IPS-18a (cell line): Measurements from ENCODE around the gene RACGAP1.

Experiments
- H3K27ac ChIP-seq: one replicate; pipeline ENCODE4 v1.5.1; 2013; ENCODE audit warnings: low read length
- H3K27me3 ChIP-seq: one replicate; pipeline ENCODE4 v1.6.1; 2013; ENCODE audit warnings: mild to moderate bottlenecking, low read length; ENCODE audit not compliant: control insufficient read depth, insufficient read depth
- H3K36me3 ChIP-seq: one replicate; pipeline ENCODE4 v1.6.1; 2013; ENCODE audit warnings: low read depth, low read length; ENCODE audit not compliant: control insufficient read depth
- H3K4me1 ChIP-seq: one replicate; pipeline ENCODE4 v1.6.1; 2013; ENCODE audit warnings: low read depth, low read length; ENCODE audit not compliant: control insufficient read depth
- H3K4me3 ChIP-seq: one replicate; pipeline ENCODE4 v1.5.1; 2013; ENCODE audit warnings: low read length
- H3K9ac ChIP-seq: one replicate; pipeline ENCODE4 v1.6.1; 2013; ENCODE audit warnings: mild to moderate bottlenecking, low read length, moderate library complexity
- H3K9me3 ChIP-seq: one replicate; pipeline ENCODE4 v1.6.1; 2013; ENCODE audit warnings: low read depth, low read length; ENCODE audit not compliant: control insufficient read depth

The RACGAP1 gene

DNA sequence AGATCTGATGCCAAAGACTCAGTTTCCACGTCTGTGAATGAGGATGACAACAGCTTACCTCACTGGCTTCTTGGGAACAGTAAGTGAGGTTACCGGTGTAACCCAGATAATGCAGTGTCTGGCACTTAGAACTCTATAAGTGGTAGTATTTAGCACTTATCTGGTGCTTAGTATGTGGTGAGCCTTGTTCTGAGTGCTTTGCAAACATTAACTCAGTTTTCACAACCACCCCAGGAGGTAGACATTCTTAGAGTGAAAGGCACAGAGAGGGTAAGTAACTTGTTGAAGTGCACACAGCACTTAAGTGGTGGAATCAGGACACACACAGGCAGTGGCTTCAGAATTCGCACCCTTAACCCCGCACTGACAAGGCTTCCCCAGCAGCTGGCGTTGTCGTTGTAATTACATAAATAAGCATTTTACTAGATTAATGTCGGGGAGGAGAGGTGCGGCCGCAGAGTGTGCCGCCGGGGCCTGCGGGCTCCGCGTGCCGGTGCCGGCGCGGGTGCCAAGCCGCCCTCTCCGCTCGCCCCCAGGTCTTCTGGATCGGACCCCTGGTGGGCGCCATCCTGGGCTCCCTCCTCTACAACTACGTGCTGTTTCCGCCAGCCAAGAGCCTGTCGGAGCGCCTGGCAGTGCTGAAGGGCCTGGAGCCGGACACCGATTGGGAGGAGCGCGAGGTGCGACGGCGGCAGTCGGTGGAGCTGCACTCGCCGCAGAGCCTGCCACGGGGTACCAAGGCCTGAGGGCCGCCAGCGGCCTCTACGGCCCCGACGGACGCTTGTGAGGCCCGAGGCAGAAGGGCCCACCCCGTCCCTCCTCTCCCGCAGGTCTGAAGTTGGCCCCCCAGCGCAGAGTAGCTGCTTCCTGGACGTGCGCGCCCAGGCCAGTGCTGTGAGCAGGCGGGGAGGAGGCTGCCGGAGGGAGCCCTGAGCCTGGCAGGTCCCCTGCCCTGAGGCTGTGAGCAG is 70.1 kb downstream of the RACGAP1 start:
- H3K4me3 ChIP-seq, result no peak overlapping the region
- no peaks in the 10 kb centered on the region for H3K9me3 ChIP-seq
- no peak overlapping the region for H3K9ac ChIP-seq
- no peaks in the 10 kb centered on the region for H3K36me3 ChIP-seq
- H3K27me3 ChIP-seq, result peaks cover 22% of the 10 kb centered on the region
- no peak overlapping the region for H3K27ac ChIP-seq
- H3K4me1 ChIP-seq, result peaks cover 12% of the 10 kb centered on the region

DNA sequence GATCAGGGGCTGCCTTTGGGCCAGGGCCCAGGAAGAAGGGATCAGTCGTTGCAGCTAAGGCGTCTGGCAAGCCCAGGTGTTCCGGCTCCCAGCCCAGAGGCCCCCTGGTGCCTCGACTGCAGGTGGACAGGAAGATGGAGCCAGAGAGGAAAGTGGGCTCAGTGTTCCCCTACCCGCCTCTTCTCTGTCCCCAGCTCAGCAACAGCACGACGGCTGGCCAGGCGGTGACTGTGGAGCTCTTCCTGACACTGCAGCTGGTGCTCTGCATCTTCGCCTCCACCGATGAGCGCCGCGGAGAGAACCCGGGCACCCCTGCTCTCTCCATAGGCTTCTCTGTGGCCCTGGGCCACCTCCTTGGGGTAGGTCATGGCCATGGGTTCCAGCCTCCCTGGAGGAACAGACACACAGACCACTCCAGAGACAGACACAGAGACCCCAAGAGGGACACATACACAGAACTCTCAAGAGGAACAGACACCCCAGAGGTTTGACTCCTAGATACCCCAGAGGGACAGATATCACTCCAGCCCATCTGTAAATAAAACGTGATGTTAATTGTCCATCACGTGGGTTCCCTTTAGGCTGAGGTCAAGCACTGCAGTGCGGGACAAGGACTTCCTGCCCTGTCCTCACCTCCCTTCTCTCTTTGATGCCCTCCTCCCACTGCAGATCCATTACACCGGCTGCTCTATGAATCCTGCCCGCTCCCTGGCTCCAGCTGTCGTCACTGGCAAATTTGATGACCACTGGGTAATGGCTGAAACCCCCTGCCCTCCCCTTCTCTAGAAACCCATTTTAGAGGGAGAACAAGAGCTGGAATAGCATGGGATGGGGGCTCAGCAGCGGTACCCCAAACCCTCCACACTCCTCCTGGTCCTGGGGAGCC is 71.1 kb downstream of the RACGAP1 start:
- peaks cover 13% of the 10 kb centered on the region for H3K27me3 ChIP-seq
- no peak overlapping the region for H3K9ac ChIP-seq
- no peaks in the 10 kb centered on the region for H3K9me3 ChIP-seq
- no peaks in the 10 kb centered on the region for H3K36me3 ChIP-seq
- H3K27ac ChIP-seq, result no peak overlapping the region
- H3K4me3 ChIP-seq, result no peak overlapping the region
- peaks cover 2% of the 10 kb centered on the region for H3K4me1 ChIP-seq

DNA sequence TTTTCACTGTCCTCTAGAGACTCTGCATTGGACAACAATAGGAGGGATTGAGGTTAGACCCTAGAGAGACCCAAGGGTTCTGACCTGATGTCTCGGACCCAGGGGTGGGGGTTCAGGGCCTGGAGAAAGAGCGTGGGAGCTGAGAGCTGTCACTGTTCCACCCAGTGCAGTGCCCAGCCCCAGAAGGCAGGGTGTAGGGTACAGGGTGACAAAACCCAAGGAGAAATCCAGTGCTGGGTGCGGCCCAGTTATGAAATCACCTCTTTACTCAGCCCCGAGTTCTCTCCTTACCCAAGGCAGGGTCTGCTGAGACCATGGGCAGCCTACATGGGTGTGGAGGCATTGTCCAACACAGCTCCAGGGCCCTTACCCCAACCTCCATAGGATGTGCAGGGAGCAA is 72.1 kb downstream of the RACGAP1 start:
- H3K27me3 ChIP-seq, result peaks cover 9% of the 10 kb centered on the region
- no peaks in the 10 kb centered on the region for H3K4me1 ChIP-seq
- H3K9me3 ChIP-seq, result no peaks in the 10 kb centered on the region
- H3K9ac ChIP-seq, result no peak overlapping the region
- no peak overlapping the region for H3K27ac ChIP-seq
- H3K4me3 ChIP-seq, result no peak overlapping the region
- no peaks in the 10 kb centered on the region for H3K36me3 ChIP-seq

DNA sequence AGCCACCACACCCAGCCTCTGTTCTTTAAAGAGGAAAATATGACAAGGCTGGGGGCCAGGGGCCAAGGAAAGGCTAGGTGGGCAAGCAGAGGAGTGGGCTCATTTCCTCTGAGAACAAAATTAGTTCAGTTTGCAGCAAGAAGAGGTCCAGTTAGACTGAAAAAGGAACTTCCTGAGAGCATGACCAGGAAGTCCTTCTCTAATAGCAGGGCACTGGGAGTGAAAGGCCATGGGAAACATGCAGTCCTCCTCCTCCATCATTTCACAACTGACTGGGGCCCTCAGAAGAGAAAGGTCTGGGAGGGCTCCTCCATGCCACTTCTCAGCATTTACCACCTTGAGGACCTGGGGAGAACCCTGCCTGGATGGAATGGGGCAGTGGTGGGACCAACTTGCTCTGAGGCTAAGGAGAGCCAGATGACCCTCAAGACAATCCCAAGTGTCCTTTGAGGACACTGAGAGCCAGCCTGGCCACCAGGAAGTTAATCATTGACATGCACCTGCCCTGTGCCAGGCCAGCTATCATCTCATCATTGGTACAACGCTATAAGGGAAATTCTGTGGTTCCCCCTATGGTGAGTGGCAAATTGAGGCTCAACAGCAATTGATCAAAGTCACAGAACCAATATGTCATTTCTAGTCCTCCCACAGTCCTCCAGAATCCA is 72.8 kb downstream of the RACGAP1 start:
- H3K9ac ChIP-seq, result no peak overlapping the region
- no peaks in the 10 kb centered on the region for H3K9me3 ChIP-seq
- peaks cover 5% of the 10 kb centered on the region for H3K4me1 ChIP-seq
- H3K27me3 ChIP-seq, result peaks cover 9% of the 10 kb centered on the region
- no peak overlapping the region for H3K4me3 ChIP-seq
- no peaks in the 10 kb centered on the region for H3K36me3 ChIP-seq
- no peak overlapping the region for H3K27ac ChIP-seq

DNA sequence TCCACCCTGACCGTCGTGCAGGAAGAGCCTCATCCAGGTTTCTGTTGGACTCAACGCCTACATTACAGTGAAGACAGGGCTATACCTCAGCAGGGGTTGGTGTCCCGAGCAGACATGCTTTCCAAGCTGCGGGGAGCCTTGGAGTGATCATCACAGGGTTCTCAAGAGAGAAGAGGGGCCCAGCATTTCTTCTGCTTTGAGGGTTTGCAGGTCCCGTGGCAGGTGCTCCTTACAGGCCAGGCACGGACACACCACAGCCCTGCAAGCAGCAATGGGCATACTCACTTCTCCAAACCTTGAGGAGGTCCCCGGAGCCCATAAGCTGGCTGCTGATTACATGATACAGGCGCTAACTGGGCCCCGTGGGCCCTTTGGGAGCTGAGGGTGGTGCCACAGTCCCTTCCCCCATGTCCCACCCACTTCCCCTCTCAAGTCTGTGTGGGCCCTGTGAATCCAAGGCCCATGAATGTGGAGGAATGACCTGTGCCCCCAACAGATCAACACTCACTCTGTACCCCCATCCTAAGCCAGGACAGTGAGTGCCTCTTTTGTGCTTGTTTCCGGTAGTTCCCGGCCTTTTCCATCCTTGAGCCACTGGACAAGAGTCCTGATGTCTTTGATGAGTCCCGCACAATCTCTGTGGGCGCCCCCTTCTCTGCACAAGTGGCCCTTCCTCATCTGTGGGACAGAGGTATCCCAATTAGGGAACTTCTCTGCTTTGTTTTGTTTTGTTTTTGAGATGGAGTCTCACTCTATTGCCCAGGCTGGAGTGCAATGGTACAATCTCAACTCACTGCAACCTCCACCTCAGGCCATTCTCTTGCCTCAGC is 73.7 kb downstream of the RACGAP1 start:
- Histone ChIP-seq H3K9me3 (no peaks in the 10 kb centered on the region), H3K36me3 (no peaks in the 10 kb centered on the region), H3K27ac (no peak overlapping the region), H3K4me1 (peaks cover 7% of the 10 kb centered on the region), H3K9ac (no peak overlapping the region), H3K4me3 (no peak overlapping the region), H3K27me3 (peaks cover 3% of the 10 kb centered on the region)

DNA sequence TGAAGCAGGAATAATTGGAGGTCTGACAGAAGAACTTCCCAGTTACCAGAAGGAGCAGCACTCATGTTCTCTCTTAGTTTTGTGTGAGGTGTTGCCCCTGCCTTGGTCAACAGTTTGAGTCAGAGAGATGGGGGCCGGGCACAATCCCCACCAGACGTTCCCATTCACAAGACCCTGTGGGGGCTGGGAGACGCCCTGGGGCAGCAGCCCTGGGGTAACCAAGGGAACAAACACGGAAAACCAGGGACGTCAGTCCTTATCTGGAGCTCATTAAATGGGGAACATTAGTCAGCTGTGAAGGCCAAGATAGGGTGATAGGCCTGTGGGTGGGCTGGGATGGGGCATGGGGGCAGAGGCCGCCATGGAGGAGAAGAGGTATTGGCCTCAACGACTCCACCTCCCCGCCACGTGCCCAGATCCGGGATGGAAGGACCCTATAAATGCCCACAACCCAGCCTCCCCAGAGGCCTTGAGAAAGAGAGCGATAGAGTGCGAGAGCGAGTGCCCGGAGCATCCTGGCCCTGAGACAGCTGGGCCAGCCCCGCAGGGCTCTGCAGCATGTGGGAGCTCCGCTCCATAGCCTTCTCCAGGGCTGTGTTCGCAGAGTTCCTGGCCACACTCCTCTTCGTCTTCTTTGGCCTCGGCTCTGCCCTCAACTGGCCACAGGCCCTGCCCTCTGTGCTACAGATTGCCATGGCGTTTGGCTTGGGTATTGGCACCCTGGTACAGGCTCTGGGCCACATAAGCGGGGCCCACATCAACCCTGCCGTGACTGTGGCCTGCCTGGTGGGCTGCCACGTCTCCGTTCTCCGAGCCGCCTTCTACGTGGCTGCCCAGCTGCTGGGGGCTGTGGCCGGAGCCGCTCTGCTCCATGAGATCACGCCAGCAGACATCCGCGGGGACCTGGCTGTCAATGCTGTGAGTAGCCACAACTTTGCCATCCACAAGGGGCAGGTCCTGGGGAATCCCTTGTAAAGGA is 74.7 kb downstream of the RACGAP1 start, which contains the start of gene AQP2:
AQP2 (plus strand) TSS at position 465 of the 979 bp plus-strand sequence; CDS start at position 559, 94 bp downstream.
- no peak within 1 kb of the TSS for H3K9ac ChIP-seq
- no peaks in the 10 kb centered on the region for H3K36me3 ChIP-seq
- no peak within 1 kb of the TSS for H3K4me3 ChIP-seq
- H3K9me3 ChIP-seq, result no peaks in the 10 kb centered on the region
- H3K27ac ChIP-seq, result no peak within 1 kb of the TSS
- peaks cover under 1% of the 10 kb centered on the region for H3K27me3 ChIP-seq
- H3K4me1 ChIP-seq, result peaks cover 15% of the 10 kb centered on the region

DNA sequence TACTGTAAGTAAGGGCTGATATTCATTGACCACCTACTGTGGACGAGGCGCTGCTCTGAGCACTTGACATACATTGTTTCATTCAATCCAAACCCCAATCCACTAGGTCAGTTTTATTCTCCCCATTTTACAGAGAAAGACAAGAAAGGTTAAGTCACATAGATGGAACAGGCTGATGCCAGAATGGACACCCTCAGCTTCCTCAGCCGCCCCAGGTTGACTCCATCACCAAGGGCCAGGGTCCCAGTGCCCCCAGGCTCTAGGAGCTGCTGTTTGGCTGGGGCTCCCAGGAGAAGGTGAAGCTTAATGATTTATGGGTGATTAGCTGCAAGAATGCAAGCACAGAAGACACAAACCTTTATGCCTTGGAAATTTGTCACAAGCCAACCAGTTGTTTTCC is 75.4 kb downstream of the RACGAP1 start:
- no peak overlapping the region for H3K4me3 ChIP-seq
- no peaks in the 10 kb centered on the region for H3K36me3 ChIP-seq
- no peak overlapping the region for H3K9ac ChIP-seq
- H3K27me3 ChIP-seq, result peaks cover 3% of the 10 kb centered on the region
- H3K9me3 ChIP-seq, result no peaks in the 10 kb centered on the region
- no peak overlapping the region for H3K27ac ChIP-seq
- H3K4me1 ChIP-seq, result peaks cover 18% of the 10 kb centered on the region

DNA sequence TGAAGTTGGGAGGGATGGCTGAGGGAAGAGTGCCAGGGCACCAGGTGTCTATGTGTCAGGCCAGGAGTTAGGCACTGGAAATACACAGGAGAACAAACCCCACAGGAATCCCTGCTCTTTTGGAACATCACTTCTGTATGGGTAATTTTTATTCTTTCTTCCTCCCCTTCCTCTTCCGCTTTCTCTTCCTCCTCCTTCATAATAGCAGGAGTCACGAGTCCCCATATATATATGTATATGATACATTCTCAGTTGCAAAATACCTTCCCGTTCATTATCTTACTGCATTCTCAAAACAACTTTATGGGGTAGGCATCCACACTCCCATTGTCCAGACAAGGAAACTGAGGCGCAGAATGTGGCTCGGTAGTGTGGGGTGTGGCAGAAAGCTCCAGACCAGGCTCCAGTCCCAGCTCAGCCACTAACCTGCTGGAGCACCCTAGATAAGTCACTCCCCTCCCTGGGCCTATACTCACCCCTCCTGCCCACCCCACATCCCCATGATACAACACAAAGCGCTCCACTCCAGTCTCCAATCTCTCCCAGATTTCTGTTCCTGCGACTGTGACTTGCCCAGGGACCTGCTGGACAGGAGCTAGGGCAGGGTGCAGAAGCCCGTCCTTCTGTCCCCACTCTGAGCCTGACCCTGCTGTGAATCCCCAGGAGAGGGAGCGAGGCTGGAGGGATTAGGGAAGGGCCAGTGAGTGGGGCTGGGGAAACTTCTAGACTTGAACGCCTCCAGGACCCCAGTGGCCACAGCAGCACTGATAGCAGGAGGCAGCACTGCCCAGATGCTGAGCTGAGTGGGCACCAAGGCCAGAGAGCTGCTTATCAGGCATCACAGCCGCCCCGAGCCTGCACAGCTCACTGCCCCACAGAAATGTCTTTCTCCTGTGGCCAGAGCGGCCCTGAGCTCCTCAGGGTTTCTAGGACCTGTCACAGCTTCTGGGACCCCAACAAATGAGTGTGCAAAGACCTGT is 76.1 kb downstream of the RACGAP1 start:
- Histone ChIP-seq H3K27ac (no peak overlapping the region), H3K36me3 (no peaks in the 10 kb centered on the region), H3K4me3 (no peak overlapping the region), H3K9ac (no peak overlapping the region), H3K9me3 (no peaks in the 10 kb centered on the region), H3K4me1 (peaks cover 18% of the 10 kb centered on the region), H3K27me3 (peaks cover 9% of the 10 kb centered on the region)

DNA sequence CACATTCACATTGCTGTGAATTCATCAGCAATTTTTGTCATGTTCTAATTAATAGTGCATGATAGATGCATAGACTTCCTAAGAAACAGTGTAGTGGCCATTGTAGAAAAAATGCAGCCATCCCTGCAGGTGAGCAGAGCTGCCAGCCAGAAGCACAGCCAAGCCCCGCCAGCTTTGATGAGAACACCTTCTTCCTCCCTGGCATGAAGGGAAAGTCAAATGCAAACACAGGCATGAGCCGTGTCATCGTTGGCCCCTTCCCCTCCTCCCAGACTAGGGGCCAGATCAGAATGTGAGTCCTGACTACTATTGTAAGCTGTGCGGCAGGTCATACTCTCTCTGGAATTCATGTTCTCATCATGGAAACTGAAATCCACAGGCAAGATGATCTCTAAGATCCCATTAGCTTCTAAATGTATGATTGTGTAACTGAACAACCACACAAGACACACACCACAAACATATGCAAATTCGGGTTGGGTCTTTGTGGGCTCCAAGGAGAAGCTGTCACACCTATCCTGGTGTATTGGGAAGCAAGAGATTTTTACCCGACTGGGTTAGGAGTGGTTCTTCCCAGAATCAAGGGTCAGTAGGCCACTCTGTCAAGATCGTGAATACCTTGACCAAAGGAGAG is 77.6 kb downstream of the RACGAP1 start:
- H3K9me3 ChIP-seq, result no peaks in the 10 kb centered on the region
- H3K27ac ChIP-seq, result no peak overlapping the region
- no peaks in the 10 kb centered on the region for H3K36me3 ChIP-seq
- H3K4me1 ChIP-seq, result peaks cover 18% of the 10 kb centered on the region
- no peak overlapping the region for H3K4me3 ChIP-seq
- H3K27me3 ChIP-seq, result peaks cover 9% of the 10 kb centered on the region
- no peak overlapping the region for H3K9ac ChIP-seq
